GM23248 (cell line): ENCODE data around the gene GRIA4.

Experiments
- EZH2 ChIP-seq: fragments of 200-600 bp; sonication (generic); IDR thresholded peaks from 2 replicates; pipeline ENCODE4 v1.6.1; 2018; ENCODE audit warnings: antibody characterized with exemption, mild to moderate bottlenecking; ENCODE audit not compliant: insufficient read depth, poor library complexity, severe bottlenecking
- EZH2phosphoT487 ChIP-seq: fragments of 200-600 bp; sonication (generic); IDR thresholded peaks from 2 replicates; pipeline ENCODE4 v1.6.1; 2018; ENCODE audit warnings: antibody characterized with exemption, moderate library complexity, mild to moderate bottlenecking, low read depth; ENCODE audit not compliant: insufficient read depth

DNA sequence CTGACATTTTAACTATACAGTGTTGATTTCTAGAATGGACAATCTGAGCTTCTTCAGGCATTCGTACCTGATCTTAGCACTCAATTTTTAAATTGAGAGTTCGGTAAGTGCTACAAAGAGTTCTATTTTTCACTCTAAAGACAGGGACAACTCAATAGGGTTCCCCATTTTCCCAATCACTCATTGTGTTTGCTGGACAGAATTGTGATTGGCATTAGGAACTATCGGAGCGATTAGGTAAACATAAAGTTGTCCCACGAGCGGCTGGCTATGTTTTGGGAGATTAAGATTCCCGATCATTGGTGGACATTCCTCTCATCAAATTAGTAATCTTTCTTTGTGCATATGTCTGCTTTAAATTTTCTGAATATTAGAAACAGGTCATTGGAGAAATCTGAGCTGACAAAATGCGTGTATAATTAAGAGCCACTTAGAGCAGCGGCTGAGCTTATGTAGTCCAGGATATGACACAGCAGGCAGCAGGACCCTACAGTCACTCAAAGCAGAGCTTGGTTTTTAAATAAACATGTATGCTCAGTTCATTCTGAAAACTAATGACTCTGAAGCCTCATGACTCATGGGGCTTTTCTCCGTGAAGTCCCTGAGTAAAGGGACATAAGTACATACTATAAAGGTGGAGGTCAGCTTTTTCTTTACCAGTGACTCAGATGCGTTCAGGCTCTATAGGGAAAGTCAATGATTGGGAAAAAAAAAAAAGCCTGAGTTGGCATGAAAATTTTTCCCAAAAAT lies 109.4 kb downstream of the GRIA4 start:
- TF ChIP-seq EZH2, result no peak
- TF ChIP-seq EZH2phosphoT487, result no peak
